H9 (cell line): ENCODE data around the gene ACOXL. TPM values are rescaled to one million over a fixed set of nuclear protein-coding genes. Genes with fewer than 3 reads are reported as not detected.

Experiments used
- DNase-seq: peaks from one replicate; pipeline ENCODE4 v3.0.0-alpha.2; 2017
- H2AFZ ChIP-seq: one replicate; pipeline ENCODE4 v1.6.1; 2013; ENCODE audit warnings: mild to moderate bottlenecking, low read length, control low read depth, moderate library complexity
- H2AK5ac ChIP-seq: 2 replicates; pipeline ENCODE4 v1.6.1; 2013; ENCODE audit warnings: low read length, control low read depth, mixed read lengths; ENCODE audit not compliant: insufficient read length
- H2BK120ac ChIP-seq: one replicate; pipeline ENCODE4 v1.6.1; 2013; ENCODE audit warnings: low read depth, mild to moderate bottlenecking, low read length, control low read depth, inconsistent platforms; ENCODE audit not compliant: poor library complexity, severe bottlenecking
- H2BK12ac ChIP-seq: 2 replicates; pipeline ENCODE4 v1.6.1; 2013; ENCODE audit warnings: low read length, control low read depth, mixed read lengths, low read depth; ENCODE audit not compliant: insufficient read length
- H2BK15ac ChIP-seq: 2 replicates; pipeline ENCODE4 v1.6.1; 2013; ENCODE audit warnings: low read depth, low read length, control low read depth
- H2BK20ac ChIP-seq: one replicate; pipeline ENCODE4 v1.6.1; 2013; ENCODE audit warnings: low read depth, mild to moderate bottlenecking, low read length, control low read depth, inconsistent platforms; ENCODE audit not compliant: poor library complexity, severe bottlenecking
- H2BK5ac ChIP-seq: 2 replicates; pipeline ENCODE4 v1.6.1; 2013; ENCODE audit warnings: low read length, control low read depth, mixed read lengths; ENCODE audit not compliant: insufficient read length
- H3K14ac ChIP-seq: 2 replicates; pipeline ENCODE4 v1.6.1; 2013; ENCODE audit warnings: low read length, control low read depth; ENCODE audit not compliant: insufficient read depth
- H3K18ac ChIP-seq: 2 replicates; pipeline ENCODE4 v1.6.1; 2013; ENCODE audit warnings: low read depth, mild to moderate bottlenecking, mixed read lengths, low read length, control low read depth; ENCODE audit not compliant: insufficient read length
- H3K23ac ChIP-seq: 2 replicates; pipeline ENCODE4 v1.6.1; 2013; ENCODE audit warnings: low read length, control low read depth, mixed read lengths, low read depth; ENCODE audit not compliant: insufficient read length
- H3K23me2 ChIP-seq: 2 replicates; pipeline ENCODE4 v1.6.1; 2013; ENCODE audit warnings: low read depth, mild to moderate bottlenecking, mixed read lengths, low read length, control low read depth; ENCODE audit not compliant: insufficient read length, poor library complexity, severe bottlenecking
- H3K27ac ChIP-seq: 2 replicates; pipeline ENCODE4 v1.5.1; 2013; ENCODE audit warnings: low read length, control low read depth, mixed read lengths, low read depth; ENCODE audit not compliant: insufficient read length
- H3K27me3 ChIP-seq: 2 replicates; pipeline ENCODE4 v1.6.1; 2013; ENCODE audit warnings: low read length, control low read depth, inconsistent platforms; ENCODE audit not compliant: insufficient read depth
- H3K4ac ChIP-seq: 2 replicates; pipeline ENCODE4 v1.6.1; 2013; ENCODE audit warnings: low read depth, mild to moderate bottlenecking, control low read depth, inconsistent platforms, low read length, moderate library complexity
- H3K4me1 ChIP-seq: 2 replicates; pipeline ENCODE4 v1.6.1; 2013; ENCODE audit warnings: low read length, control low read depth, inconsistent platforms; ENCODE audit not compliant: insufficient read depth
- H3K4me2 ChIP-seq: 2 replicates; pipeline ENCODE4 v1.6.1; 2013; ENCODE audit warnings: low read length, control low read depth, mixed read lengths; ENCODE audit not compliant: insufficient read length, insufficient read depth
- H3K56ac ChIP-seq: 2 replicates; pipeline ENCODE4 v1.6.1; 2013; ENCODE audit warnings: low read depth, mild to moderate bottlenecking, mixed read lengths, low read length, control low read depth; ENCODE audit not compliant: insufficient read length
- H3K79me1 ChIP-seq: 2 replicates; pipeline ENCODE4 v1.6.1; 2013; ENCODE audit warnings: low read depth, mild to moderate bottlenecking, moderate library complexity, low read length, control low read depth, inconsistent platforms; ENCODE audit not compliant: insufficient read depth, poor library complexity, severe bottlenecking
- H3K79me2 ChIP-seq: 2 replicates; pipeline ENCODE4 v1.6.1; 2013; ENCODE audit warnings: low read length, control low read depth, inconsistent platforms; ENCODE audit not compliant: insufficient read depth
- H3K9ac ChIP-seq: 2 replicates; pipeline ENCODE4 v1.6.1; 2013; ENCODE audit warnings: low read length, control low read depth, mixed read lengths; ENCODE audit not compliant: insufficient read length; ENCODE audit errors: extremely low read depth
- H3K9me3 ChIP-seq: one replicate; pipeline ENCODE4 v1.6.1; 2013; ENCODE audit warnings: low read depth, low read length, inconsistent platforms; ENCODE audit not compliant: control insufficient read depth
- H3T11ph ChIP-seq: one replicate; pipeline ENCODE4 v1.6.1; 2013; ENCODE audit warnings: mild to moderate bottlenecking, low read length, control low read depth, inconsistent platforms
- H4K20me1 ChIP-seq: one replicate; pipeline ENCODE4 v1.6.1; 2013; ENCODE audit not compliant: control insufficient read depth, insufficient read length, insufficient read depth
- H4K5ac ChIP-seq: 2 replicates; pipeline ENCODE4 v1.6.1; 2013; ENCODE audit warnings: low read depth, mild to moderate bottlenecking, mixed read lengths, low read length, control low read depth; ENCODE audit not compliant: insufficient read length
- H4K8ac ChIP-seq: replicated peaks from 2 replicates; pipeline ENCODE4 v1.6.1; 2013; ENCODE audit warnings: low read length, control low read depth, mixed read lengths, low read depth; ENCODE audit not compliant: insufficient read length
- H4K91ac ChIP-seq: 2 replicates; pipeline ENCODE4 v1.6.1; 2013; ENCODE audit warnings: low read depth, mild to moderate bottlenecking, moderate library complexity, mixed read lengths, low read length, control low read depth; ENCODE audit not compliant: insufficient read length
- H3K27ac Mint-ChIP-seq, 3 experiments: 2 replicates in 2 of 3; 3 replicates in 1 of 3; pipeline ENCODE4 v1.8.0; 2020 to 2021; ENCODE audit warnings: mixed read lengths in 3 of 3, mild to moderate bottlenecking in 1 of 3, moderate library complexity in 1 of 3
- H3K27me3 Mint-ChIP-seq: 2 replicates; pipeline ENCODE4 v1.8.0; 2021; ENCODE audit warnings: low read depth, mild to moderate bottlenecking, moderate library complexity, mixed read lengths
- H3K36me3 Mint-ChIP-seq, 3 experiments: 2 replicates in 2 of 3; 3 replicates in 1 of 3; pipeline ENCODE4 v1.8.0; 2020 to 2021; ENCODE audit warnings: low read depth in 3 of 3, mixed read lengths in 3 of 3; ENCODE audit not compliant: insufficient read depth in 1 of 3
- H3K4me1 Mint-ChIP-seq, 2 experiments: 2 replicates each; pipeline ENCODE4 v1.8.0; 2020; ENCODE audit warnings: mixed read lengths in 2 of 2
- H3K4me3 Mint-ChIP-seq, 2 experiments: 2 replicates in 1 of 2; 3 replicates in 1 of 2; pipeline ENCODE4 v1.8.0; 2020 to 2021; ENCODE audit warnings: mild to moderate bottlenecking in 2 of 2, mixed read lengths in 2 of 2, moderate library complexity in 1 of 2
- H3K9me3 Mint-ChIP-seq, 2 experiments: 2 replicates in 1 of 2; 3 replicates in 1 of 2; pipeline ENCODE4 v1.8.0; 2020; ENCODE audit warnings: mild to moderate bottlenecking in 2 of 2, mixed read lengths in 2 of 2, moderate library complexity in 1 of 2
- CTCF ChIP-seq: fragments of 200-600 bp; sonication (generic); conservative IDR thresholded peaks from 3 replicates; pipeline ENCODE4 v1.8.0; 2021; ENCODE audit warnings: antibody characterized with exemption, mild to moderate bottlenecking
- WGBS: extraction: QIAGEN DNeasy Blood & Tissue Kit; methylation state at CpG from one replicate; pipeline ENCODE4 v1.1.7; 2013; ENCODE audit warnings: missing lambda C conversion rate, low lambda C conversion rate, mixed read lengths; ENCODE audit not compliant: insufficient read length; ENCODE audit errors: extremely low coverage; 5-methylcytosine and 5-hydroxymethylcytosine counted together
- total RNA-seq: library from RNA; stranded (reverse); gene quantifications from 2 replicates; pipeline ENCODE4 v1.2.1, GENCODE V29; 2021

Gene ACOXL
- total RNA-seq, 1 experiment from 2014 or later = 37.6 TPM

GRCh38 chr2:111139637-111140317, 407.4 kb downstream of the ACOXL start:
- Histone ChIP-seq H3K79me2 (no peaks in the 10 kb centered on the region; the same call in 1 of the 2 replicates), H2BK20ac (no peak overlapping the region), H3K27me3 (no peaks in the 10 kb centered on the region), H3K9ac (no peak overlapping the region), H3K79me1 (no peaks in the 10 kb centered on the region), H3K4me1 (no peaks in the 10 kb centered on the region), H3K56ac (no peak overlapping the region), H2BK120ac (no peak overlapping the region), H3K27ac (no peak overlapping the region), H2BK15ac (no peak overlapping the region), H3K23ac (no peak overlapping the region), H2AK5ac (no peak overlapping the region), H2BK5ac (no peak overlapping the region), H4K20me1 (no peaks in the 10 kb centered on the region), H3K18ac (no peak overlapping the region), H3K23me2 (no peaks in the 10 kb centered on the region), H3K14ac (no peak overlapping the region), H4K5ac (no peak overlapping the region), H4K91ac (no peak overlapping the region), H3K9me3 (no peaks in the 10 kb centered on the region), H4K8ac (no peak overlapping the region), H3T11ph (no peak overlapping the region), H3K4ac (no peak overlapping the region), H2AFZ (no peak overlapping the region), H3K4me2 (no peak overlapping the region), H2BK12ac (no peak overlapping the region)
- WGBS = no CpG with 5 or more reads among the region's 12 CpGs
- Mint-ChIP-seq H3K27me3 (no peaks in the 10 kb centered on the region), H3K27ac (peak overlapping the region in 1 of 3 experiments; percentile 31; a peak in 1 of 7 replicates), H3K9me3 (no peaks in the 10 kb centered on the region), H3K36me3 (peaks cover 24 to 66% (median 54%) of the 10 kb centered on the region in 3 experiments), H3K4me3 (no peak overlapping the region), H3K4me1 (peaks cover 11 to 21% of the 10 kb centered on the region in 2 experiments)
- TF ChIP-seq CTCF = no peak
- no peak for DNase-seq
